Ovary (tissue), 9 donors: ENCODE data around the gene ZNF213. TPM values are rescaled to one million over a fixed set of nuclear protein-coding genes. Genes with fewer than 3 reads are reported as not detected.
A peak's percentile ranks its signal among the peaks of the same experiment; 100 is the strongest.

Experiments used
- DNase-seq, 5 donors: peaks; one replicate each; pipeline ENCODE4 v3.0.0-alpha.2; 2019 to 2020
- H3K27ac ChIP-seq, 2 donors: fragments of 200-600 bp; one replicate each; pipeline versions ENCODE4 v1.5.1 to v1.8.0; 2019 to 2022
- H3K27me3 ChIP-seq: fragments of 200-600 bp; one replicate; pipeline ENCODE4 v1.8.0; 2022
- H3K36me3 ChIP-seq: fragments of 200-600 bp; sonication (generic); one replicate; pipeline ENCODE4 v1.5.1; 2019
- H3K4me1 ChIP-seq: one replicate; pipeline ENCODE4 v1.8.1; 2013; ENCODE audit warnings: mild to moderate bottlenecking, moderate library complexity; ENCODE audit not compliant: insufficient read depth
- H3K4me3 ChIP-seq: fragments of 200-600 bp; sonication (generic); one replicate; pipeline ENCODE4 v1.5.1; 2017
- H3K9me3 ChIP-seq, 2 donors: fragments of 200-600 bp in 1 of 2; sonication (generic) in 1 of 2; one replicate each; pipeline versions ENCODE4 v1.5.1 to v1.8.1; 2013 to 2019; ENCODE audit warnings: mild to moderate bottlenecking in 1 of 2, moderate library complexity in 1 of 2
- EP300 ChIP-seq: sonication (generic); formaldehyde crosslinking; IDR thresholded peaks from one replicate; pipeline ENCODE4 v1.6.1; 2017; ENCODE audit warnings: antibody characterized with exemption
- POLR2A ChIP-seq: fragments of 450-650 bp; IDR thresholded peaks from one replicate; pipeline ENCODE4 v1.6.1; 2017; ENCODE audit warnings: antibody characterized with exemption, mild to moderate bottlenecking, moderate library complexity
- WGBS, 3 donors: extraction: QIAGEN DNeasy Blood & Tissue Kit in 1 of 3; methylation state at CpG; one replicate each; pipeline versions ENCODE4 v1.1.5 to v1.1.7; 2013 to 2017; 5-methylcytosine and 5-hydroxymethylcytosine counted together
- intact Hi-C, 4 donors: fragments of 100-400 bp; cut with DNase I; formaldehyde crosslinking; loops; one replicate each; pipeline versions ENCODE4 v1.11.0 to v1.15.1; 2022 to 2023
- polyA plus RNA-seq, 2 donors: library from polyadenylated mRNA; stranded (reverse); fragments of 200-250 nt in 1 of 2; fragments of 350-450 nt in 1 of 2; fragmentation: Illumina TruSeq in 1 of 2; extraction: RNeasy Lipid Tissue Mini Kit (QIAGEN cat#74804) in 1 of 2; gene quantifications; one replicate each; pipeline ENCODE4 v1.2.3, GENCODE V29; 2013 to 2014
- total RNA-seq, 7 donors: library from RNA; depleted of rRNA in 2 of 7; stranded (reverse); fragments of >200 nt in 2 of 7; fragmentation: NEBNext Ultra II Directional in 3 of 7; extraction: Animal tissue kit (Norgen Biotek cat#: 25700) in 3 of 7; gene quantifications; one replicate each; pipeline versions ENCODE4 v1.1.0 to v1.2.4, GENCODE V29; 2016 to 2023
- TF ChIP-seq, protein P1 (sequence below), 3 donors: fragments of 450-650 bp in 2 of 3; fragments of 200-600 bp in 1 of 3; IDR thresholded peaks; one replicate each; pipeline versions ENCODE4 v1.5.1 to v1.8.0; 2016 to 2022; ENCODE audit warnings: antibody characterized with exemption in 3 of 3, mild to moderate bottlenecking in 1 of 3
- donor health status: DM: no; HTN: no; CAD: no; lungs with moderate emphysema.
- donor health status: DM: no; HTN: no; CAD: no.
- donor health status: Bipolar disorder and iron deficiency.
- donor health status: DM: yes; HTN: yes; CAD: no.
- donor health status: DM: no; HTN: no; CAD: no.
- donor health status: DM: yes; HTN: yes; CAD: no.

The ZNF213 gene
- total and polyA plus RNA-seq, 9 donors = 0.95 to 18.9 (median 11.4) TPM

DNA sequence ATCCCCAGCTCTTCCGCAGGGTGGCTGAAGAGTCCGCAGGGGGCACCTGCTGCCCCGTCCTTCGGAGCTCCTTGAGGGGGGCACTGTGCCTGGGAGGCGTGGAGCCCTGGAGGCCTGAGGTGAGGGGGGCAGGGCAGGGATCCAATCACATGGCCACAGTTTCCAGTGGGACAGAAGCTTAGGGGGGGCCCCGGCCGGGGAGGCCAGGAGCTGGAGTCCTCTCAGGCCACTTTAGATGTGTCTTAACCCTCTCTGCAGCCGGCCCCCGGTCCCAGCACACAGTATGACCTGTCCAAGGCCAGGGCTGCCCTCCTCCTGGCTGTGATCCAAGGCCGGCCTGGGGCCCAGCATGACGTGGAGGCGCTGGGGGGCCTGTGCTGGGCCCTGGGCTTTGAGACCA is 10.8 kb downstream of the ZNF213 start:
- WGBS, 3 donors = 58 to 73% (median 59%) methylated on average over 11 to 12 of the region's 12 CpGs

DNA sequence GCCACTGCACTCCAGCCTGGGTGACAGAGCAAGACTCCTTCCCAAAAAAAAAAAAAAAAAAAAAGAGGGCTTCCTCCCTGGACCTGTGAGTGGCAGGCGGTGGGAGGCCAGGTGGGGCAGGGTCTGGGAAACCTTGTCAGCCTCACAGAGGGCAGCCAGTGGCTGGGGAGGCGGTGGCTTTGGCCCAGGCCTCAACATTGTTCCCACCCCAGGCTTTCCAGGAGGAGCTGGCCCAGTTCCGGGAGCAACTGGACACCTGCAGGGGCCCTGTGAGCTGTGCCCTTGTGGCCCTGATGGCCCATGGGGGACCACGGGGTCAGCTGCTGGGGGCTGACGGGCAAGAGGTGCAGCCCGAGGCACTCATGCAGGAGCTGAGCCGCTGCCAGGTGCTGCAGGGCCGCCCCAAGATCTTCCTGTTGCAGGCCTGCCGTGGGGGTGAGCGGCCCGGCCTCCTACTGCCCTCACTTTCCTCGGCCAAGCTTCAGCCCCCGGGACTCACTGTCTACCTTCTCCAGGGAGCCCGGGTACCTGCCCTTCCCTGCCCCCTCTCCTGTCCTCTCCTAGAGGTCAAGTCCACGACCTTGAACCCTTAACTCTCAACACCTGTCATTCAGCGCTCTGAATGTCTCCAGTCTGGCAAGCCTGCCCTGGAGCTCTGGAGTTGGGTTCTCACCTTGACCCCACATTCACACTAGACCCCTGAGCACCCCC is 12.4 kb downstream of the ZNF213 start:
- peak in 2 of 5 donors; percentile 29 to 34 for DNase-seq
- Histone ChIP-seq H3K4me3 (no peak overlapping the region), H3K4me1 (peaks cover 4% of the 10 kb centered on the region), H3K27ac (no peak overlapping the region), H3K36me3 (no peaks in the 10 kb centered on the region), H3K9me3 (no peaks in the 10 kb centered on the region), H3K27me3 (no peaks in the 10 kb centered on the region)
- TF ChIP-seq POLR2A (no peak), EP300 (no peak)
- TF ChIP-seq, protein P1, sequence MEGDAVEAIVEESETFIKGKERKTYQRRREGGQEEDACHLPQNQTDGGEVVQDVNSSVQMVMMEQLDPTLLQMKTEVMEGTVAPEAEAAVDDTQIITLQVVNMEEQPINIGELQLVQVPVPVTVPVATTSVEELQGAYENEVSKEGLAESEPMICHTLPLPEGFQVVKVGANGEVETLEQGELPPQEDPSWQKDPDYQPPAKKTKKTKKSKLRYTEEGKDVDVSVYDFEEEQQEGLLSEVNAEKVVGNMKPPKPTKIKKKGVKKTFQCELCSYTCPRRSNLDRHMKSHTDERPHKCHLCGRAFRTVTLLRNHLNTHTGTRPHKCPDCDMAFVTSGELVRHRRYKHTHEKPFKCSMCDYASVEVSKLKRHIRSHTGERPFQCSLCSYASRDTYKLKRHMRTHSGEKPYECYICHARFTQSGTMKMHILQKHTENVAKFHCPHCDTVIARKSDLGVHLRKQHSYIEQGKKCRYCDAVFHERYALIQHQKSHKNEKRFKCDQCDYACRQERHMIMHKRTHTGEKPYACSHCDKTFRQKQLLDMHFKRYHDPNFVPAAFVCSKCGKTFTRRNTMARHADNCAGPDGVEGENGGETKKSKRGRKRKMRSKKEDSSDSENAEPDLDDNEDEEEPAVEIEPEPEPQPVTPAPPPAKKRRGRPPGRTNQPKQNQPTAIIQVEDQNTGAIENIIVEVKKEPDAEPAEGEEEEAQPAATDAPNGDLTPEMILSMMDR (IDR thresholded peaks at IDR 0.05) = no peak
- 81 to 89% (median 87%) methylated on average over 16 of the region's 16 CpGs for WGBS, 3 donors
- intact Hi-C loops = no loop called here

More for the DNA sequence above, 10.8 kb downstream of the ZNF213 start:
- intact Hi-C loops = no loop called here
- no peaks in the 10 kb centered on the region for H3K36me3 ChIP-seq
- peaks cover 4% of the 10 kb centered on the region for H3K4me1 ChIP-seq
- H3K27ac ChIP-seq = no peak overlapping the region
- peak in 1 of 5 donors; percentile 27 for DNase-seq
- no peak overlapping the region for H3K4me3 ChIP-seq
- H3K27me3 ChIP-seq = no peaks in the 10 kb centered on the region
- no peaks in the 10 kb centered on the region for H3K9me3 ChIP-seq
- TF ChIP-seq POLR2A = no peak
- TF ChIP-seq, protein P1 (IDR thresholded peaks at IDR 0.05) = no peak
- TF ChIP-seq EP300 = no peak

DNA sequence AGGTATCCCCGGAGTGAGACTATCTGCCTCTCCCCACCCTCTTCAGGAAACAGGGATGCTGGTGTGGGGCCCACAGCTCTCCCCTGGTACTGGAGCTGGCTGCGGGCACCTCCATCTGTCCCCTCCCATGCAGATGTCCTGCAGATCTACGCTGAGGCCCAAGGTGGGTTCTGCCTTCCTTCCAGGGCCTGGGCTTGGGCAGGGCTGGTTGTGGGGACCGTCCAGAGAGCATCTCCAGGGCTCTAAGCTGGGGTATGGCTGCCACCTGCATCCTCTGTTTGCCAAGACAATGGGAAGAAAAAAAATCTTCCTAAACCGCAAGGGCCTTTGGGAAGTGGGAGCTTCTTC is 12.9 kb downstream of the ZNF213 start:
- Histone ChIP-seq H3K4me3 (no peak overlapping the region), H3K27me3 (no peaks in the 10 kb centered on the region), H3K36me3 (no peaks in the 10 kb centered on the region), H3K4me1 (peaks cover 4% of the 10 kb centered on the region), H3K9me3 (no peaks in the 10 kb centered on the region), H3K27ac (no peak overlapping the region)
- intact Hi-C loops = no loop called here
- WGBS, 3 donors = 83 to 91% (median 91%) methylated on average over 5 of the region's 5 CpGs
- DNase-seq = no peak
- TF ChIP-seq EP300 = no peak
- TF ChIP-seq, protein P1 (IDR thresholded peaks at IDR 0.05) = no peak
- no peak for TF ChIP-seq POLR2A

DNA sequence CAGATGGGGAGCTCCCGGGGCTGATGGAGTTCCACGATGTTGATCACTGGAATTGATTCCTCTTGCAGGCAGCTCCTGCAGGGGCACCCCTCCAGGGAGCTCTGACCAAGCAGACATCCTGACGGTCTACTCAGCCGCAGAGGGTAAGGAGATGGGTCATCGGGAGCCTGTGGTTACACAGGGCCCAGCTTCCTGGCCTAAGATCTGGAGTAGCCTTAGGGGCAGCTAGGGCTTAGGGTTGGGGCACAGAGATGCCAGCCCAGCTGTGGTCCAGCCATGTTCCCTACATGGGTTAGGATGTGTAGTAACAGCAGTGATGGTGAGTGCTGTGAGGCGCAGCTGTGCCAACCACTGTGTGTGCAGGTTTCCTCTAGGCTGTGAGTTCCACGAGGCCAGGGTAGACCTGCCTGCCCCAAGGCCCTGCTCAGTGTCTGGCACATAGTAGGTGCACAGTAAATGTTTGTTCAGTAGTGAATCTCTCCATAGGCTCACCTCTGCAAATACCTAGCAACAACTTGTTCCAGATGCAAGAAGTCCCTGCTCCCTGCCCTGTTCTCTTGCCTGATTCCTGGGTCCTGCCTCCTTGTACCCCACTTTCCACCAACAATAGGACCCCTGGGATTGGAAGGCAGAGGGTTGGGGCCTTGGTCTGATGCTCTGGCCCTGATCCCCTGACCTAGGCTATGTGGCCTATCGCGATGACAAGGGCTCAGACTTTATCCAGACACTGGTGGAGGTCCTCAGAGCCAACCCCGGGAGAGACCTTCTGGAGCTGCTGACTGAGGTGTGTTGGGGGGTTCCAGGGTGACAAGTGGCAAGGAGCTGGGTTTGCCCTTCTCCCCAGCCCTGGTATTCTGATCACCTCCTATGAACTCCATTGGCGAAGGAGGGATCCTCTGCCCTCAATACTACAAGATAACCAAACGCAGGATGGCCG is 13.7 kb downstream of the ZNF213 start:
- Histone ChIP-seq H3K4me3 (no peak overlapping the region), H3K9me3 (no peaks in the 10 kb centered on the region), H3K27ac (no peak overlapping the region), H3K27me3 (no peaks in the 10 kb centered on the region), H3K36me3 (no peaks in the 10 kb centered on the region), H3K4me1 (peaks cover 4% of the 10 kb centered on the region)
- WGBS, 3 donors = 89 to 92% (median 90%) methylated on average over 13 of the region's 13 CpGs
- TF ChIP-seq, protein P1 (IDR thresholded peaks at IDR 0.05) = no peak
- TF ChIP-seq EP300 = no peak
- no peak for TF ChIP-seq POLR2A
- intact Hi-C loops = no loop called here
- DNase-seq = no peak
